ENCODE results near the gene COL23A1.

DNA sequence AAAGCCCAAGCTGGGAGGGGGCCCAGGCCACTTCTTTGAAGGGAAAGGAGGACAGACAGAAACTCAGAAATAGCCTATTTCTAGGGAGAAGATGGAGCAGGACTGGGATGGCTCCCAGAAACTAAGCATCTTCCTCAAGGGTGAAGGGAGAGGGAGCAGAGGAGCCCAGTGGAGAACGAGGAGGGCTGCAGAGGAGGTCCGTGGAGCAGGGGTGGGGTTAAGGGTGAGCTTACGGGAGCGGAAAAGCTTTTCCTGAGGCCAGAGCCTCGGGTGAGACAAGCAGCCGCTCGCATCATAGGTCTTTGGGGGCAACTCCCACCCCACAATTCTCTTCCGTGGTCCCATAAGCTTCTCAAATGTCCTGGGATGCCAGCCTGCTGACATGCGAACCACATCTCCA lies 230.5 kb downstream of the COL23A1 start:
- TF ChIP-seq EZH2 (IDR thresholded peaks at IDR 0.05; ENCODE audit: borderline replicate concordance): no peak
- TF ChIP-seq, protein P1, sequence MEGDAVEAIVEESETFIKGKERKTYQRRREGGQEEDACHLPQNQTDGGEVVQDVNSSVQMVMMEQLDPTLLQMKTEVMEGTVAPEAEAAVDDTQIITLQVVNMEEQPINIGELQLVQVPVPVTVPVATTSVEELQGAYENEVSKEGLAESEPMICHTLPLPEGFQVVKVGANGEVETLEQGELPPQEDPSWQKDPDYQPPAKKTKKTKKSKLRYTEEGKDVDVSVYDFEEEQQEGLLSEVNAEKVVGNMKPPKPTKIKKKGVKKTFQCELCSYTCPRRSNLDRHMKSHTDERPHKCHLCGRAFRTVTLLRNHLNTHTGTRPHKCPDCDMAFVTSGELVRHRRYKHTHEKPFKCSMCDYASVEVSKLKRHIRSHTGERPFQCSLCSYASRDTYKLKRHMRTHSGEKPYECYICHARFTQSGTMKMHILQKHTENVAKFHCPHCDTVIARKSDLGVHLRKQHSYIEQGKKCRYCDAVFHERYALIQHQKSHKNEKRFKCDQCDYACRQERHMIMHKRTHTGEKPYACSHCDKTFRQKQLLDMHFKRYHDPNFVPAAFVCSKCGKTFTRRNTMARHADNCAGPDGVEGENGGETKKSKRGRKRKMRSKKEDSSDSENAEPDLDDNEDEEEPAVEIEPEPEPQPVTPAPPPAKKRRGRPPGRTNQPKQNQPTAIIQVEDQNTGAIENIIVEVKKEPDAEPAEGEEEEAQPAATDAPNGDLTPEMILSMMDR (IDR thresholded peaks at IDR 0.05; ENCODE audit: poor library complexity): no peak

Measured in hepatocyte (in vitro differentiated cells).